ENCODE results near the gene C1orf56. TPM values are rescaled to one million over a fixed set of nuclear protein-coding genes. Genes with fewer than 3 reads are reported as not detected.

C1orf56 gene
- total and polyA plus RNA-seq, 10 of the 15 experiments (the other 5 are each of a cell fraction or from before 2014, with no cell fraction given) = 0.22 to 15.5 (median 1.5) TPM

DNA sequence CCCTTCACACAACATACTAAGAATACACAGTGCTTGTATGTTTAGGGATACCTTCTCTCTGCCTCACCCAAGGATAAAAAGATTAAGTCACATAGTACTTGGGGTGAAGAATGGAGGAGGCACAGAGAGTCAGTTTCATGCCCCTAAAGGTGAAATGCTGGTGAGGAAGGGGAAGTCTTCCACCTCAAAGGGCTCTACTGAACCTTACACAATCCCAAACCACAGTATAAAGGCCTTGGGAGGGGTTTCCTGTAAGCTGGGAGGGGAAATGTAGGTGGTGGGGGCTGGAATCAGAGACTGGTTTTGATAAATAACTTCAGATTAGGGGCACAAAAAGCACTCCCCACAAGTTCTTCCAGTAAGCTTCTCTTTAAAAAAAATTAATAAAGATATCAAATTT is 44.4 kb upstream of the C1orf56 start (continued):
- TF ChIP-seq CEBPZ (IDR thresholded peaks at IDR 0.05; ENCODE audit: low read depth, low read length) (no peak), SP1 (IDR thresholded peaks at IDR 0.05; ENCODE audit: low read depth, low read length) (no peak), SUZ12 (IDR thresholded peaks at IDR 0.05; ENCODE audit: unreplicated experiment) (no peak), ATF3 (IDR thresholded peaks at IDR 0.05; ENCODE audit: borderline replicate concordance, extremely low read depth, low read depth, low read length) (no peak), KAT2A (conservative IDR thresholded peaks at IDR 0.05; ENCODE audit: control insufficient read depth, low read depth, low read length) (no peak)

DNA sequence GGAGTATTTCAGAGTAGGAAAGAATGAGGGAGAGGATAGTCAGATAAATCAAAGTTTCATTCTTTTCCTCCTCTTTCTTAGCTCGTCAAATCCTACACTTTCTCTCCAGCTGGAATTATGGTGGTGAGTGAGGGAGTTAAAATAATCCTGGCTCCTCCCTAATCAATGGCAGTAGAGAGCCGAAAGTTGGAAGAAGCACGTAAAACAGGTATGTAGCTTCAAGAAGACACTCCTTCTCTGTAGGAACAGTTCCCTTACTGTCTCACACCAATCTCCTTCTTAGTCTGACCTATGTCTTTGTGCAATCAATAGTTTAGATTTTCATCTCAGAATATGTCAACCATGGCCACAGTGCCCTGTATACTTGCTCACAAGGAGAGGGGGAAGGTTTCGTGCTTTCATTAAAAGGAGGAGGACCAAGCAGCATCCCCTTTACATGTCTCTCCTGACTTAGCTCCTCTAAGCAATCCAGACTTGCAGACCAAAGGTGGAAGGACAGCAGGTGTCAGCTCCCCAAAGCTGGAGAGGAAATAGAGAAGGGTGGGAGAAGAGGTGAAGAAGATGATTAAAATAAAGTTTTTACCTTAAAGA is 41.7 kb upstream of the C1orf56 start:
- peak overlapping the region; percentile 100 for H3K4me2 ChIP-seq (ENCODE audit: control insufficient read depth, insufficient read depth)
- ChIA-PET SMC1A (ENCODE audit: uncharacterized antibody, unreplicated experiment) (interaction anchor here (0.7 to 3.6 kb wide), 11 partner anchors 10 to 490 kb away, joined by 3 to 34 read pairs (median 4); partner anchors contain the start of genes CDC42SE1, MLLT11 and TNFAIP8L2), RAD21 (ENCODE audit: unreplicated experiment) (interaction anchor here (1.1 to 2.1 kb wide), 9 partner anchors 10 to 184 kb away, joined by 3 to 20 read pairs (median 5); partner anchors contain the start of genes C1orf56, CERS2, TNFAIP8L2 and VPS72), CTCF (interaction anchor here (1.0 to 16.2 kb wide), 15 partner anchors 10 to 489 kb away, joined by 3 to 252 read pairs (median 4); partner anchors contain the start of genes ANXA9, C1orf56, CERS2 and GABPB2), POLR2A (interaction anchor here (0.5 to 1.7 kb wide), 12 partner anchors 10 to 773 kb away, joined by 3 to 7 read pairs (median 4); partner anchors contain the start of gene TNFAIP8L2)
- no peaks in the 10 kb centered on the region; a peak in 1 of 4 replicates for H3K36me3 ChIP-seq (ENCODE audit: control insufficient read depth in 2 of 2, insufficient read depth in 2 of 2, low read length in 1 of 2)
- ATAC-seq = no peak
- H3K27ac ChIP-seq (ENCODE audit: control insufficient read depth, insufficient read depth) = peak overlapping the region; percentile 73
- no peaks in the 10 kb centered on the region for H4K20me1 ChIP-seq (ENCODE audit: control insufficient read depth, insufficient read depth)
- H3K79me2 ChIP-seq (ENCODE audit: control insufficient read depth, insufficient read depth, low read length) = peaks cover 16% of the 10 kb centered on the region
- peaks cover 12% of the 10 kb centered on the region for H3K4me1 ChIP-seq (ENCODE audit: control insufficient read depth, insufficient read depth, low read length)
- no peak for DNase-seq (ENCODE audit: low read depth, low spot score)
- BruUV-seq (replicated peaks) = TSS peak; percentile 73
- no peak for FAIRE-seq
- H3K27me3 ChIP-seq (replicated peaks in 1 of 2; ENCODE audit: control insufficient read depth in 2 of 2, insufficient read depth in 2 of 2, low read length in 1 of 2) = no peaks in the 10 kb centered on the region
- peak overlapping the region; percentile 73 for H3K4me3 ChIP-seq
- no peaks in the 10 kb centered on the region for H3K9me3 ChIP-seq (replicated peaks; ENCODE audit: control insufficient read depth, insufficient read depth, low read length)
- in situ Hi-C loops (cut with MboI) (no loop called here), intact Hi-C loops (cut with micrococcal nuclease; ENCODE audit: unreplicated experiment) (no loop called here)
- peak overlapping the region; percentile 66 for H3K9ac ChIP-seq (ENCODE audit: control insufficient read depth, insufficient read depth, low read length)
- WGBS (ENCODE audit: insufficient coverage, insufficient replicate concordance, low lambda C conversion rate, missing lambda C conversion rate) = 48% methylated on average over 4 of the region's 4 CpGs
- H2AFZ ChIP-seq (ENCODE audit: control insufficient read depth, low read depth, low read length) = peak overlapping the region; percentile 86
- TF ChIP-seq RAD21 (IDR thresholded peaks at IDR 0.05; ENCODE audit: insufficient read depth, low read depth, low read length) (no peak), RB1 (IDR thresholded peaks at IDR 0.05; ENCODE audit: borderline replicate concordance) (no peak), PRDM15 (CRISPR knock-in tag; IDR thresholded peaks at IDR 0.05) (no peak), ZNF217 (IDR thresholded peaks at IDR 0.05) (no peak), POLR2A (IDR thresholded peaks at IDR 0.05; ENCODE audit: low read depth, low read length) (no peak), NFIC (IDR thresholded peaks at IDR 0.05; ENCODE audit: low read depth, low read length) (no peak), YY1 (IDR thresholded peaks at IDR 0.05; ENCODE audit: low read depth, low read length) (no peak)

Data from GM12878 (cell line).